Hepatocyte (in vitro differentiated cells): ENCODE results near the gene PRIMA1. TPM values are rescaled to one million over a fixed set of nuclear protein-coding genes. Genes with fewer than 3 reads are reported as not detected.

ENCODE experiments used
- DNase-seq: peaks from one replicate; pipeline ENCODE4 v3.0.0-alpha.2; 2016; ENCODE audit warnings: low spot score
- H2AFZ ChIP-seq: fragments of 200-600 bp; sonication (generic); 2 replicates; pipeline ENCODE4 v1.6.0; 2016; ENCODE audit warnings: antibody characterized with exemption, mild to moderate bottlenecking
- H3K27ac ChIP-seq: fragments of 200-600 bp; sonication (generic); 2 replicates; pipeline ENCODE4 v1.5.1; 2016; ENCODE audit warnings: mild to moderate bottlenecking
- H3K27me3 ChIP-seq: fragments of 200-600 bp; sonication (generic); 2 replicates; pipeline ENCODE4 v1.6.1; 2016
- H3K36me3 ChIP-seq: fragments of 200-600 bp; sonication (generic); replicated peaks from 2 replicates; pipeline ENCODE4 v1.5.1; 2016; ENCODE audit warnings: low read depth; ENCODE audit not compliant: insufficient read depth
- H3K4me1 ChIP-seq: fragments of 200-600 bp; sonication (generic); 2 replicates; pipeline ENCODE4 v1.5.1; 2016; ENCODE audit warnings: mild to moderate bottlenecking, moderate library complexity; ENCODE audit not compliant: insufficient read depth
- H3K4me2 ChIP-seq: fragments of 200-600 bp; sonication (generic); 2 replicates; pipeline ENCODE4 v1.6.0; 2016
- H3K4me3 ChIP-seq: fragments of 200-600 bp; sonication (generic); 2 replicates; pipeline ENCODE4 v1.5.1; 2016; ENCODE audit warnings: mild to moderate bottlenecking
- H3K79me2 ChIP-seq: fragments of 200-600 bp; sonication (generic); 2 replicates; pipeline ENCODE4 v1.6.0; 2017; ENCODE audit warnings: mild to moderate bottlenecking
- H3K9me2 ChIP-seq: fragments of 200-600 bp; sonication (generic); replicated peaks from 2 replicates; pipeline ENCODE4 v1.6.0; 2017; ENCODE audit warnings: mild to moderate bottlenecking; ENCODE audit not compliant: insufficient read depth
- H3K9me3 ChIP-seq: fragments of 200-600 bp; sonication (generic); 2 replicates; pipeline ENCODE4 v1.5.1; 2016; ENCODE audit warnings: low read depth, mild to moderate bottlenecking
- H4K20me1 ChIP-seq: fragments of 200-600 bp; sonication (generic); 2 replicates; pipeline ENCODE4 v1.6.0; 2016; ENCODE audit warnings: mild to moderate bottlenecking; ENCODE audit not compliant: insufficient read depth, poor library complexity, severe bottlenecking
- CTCF ChIP-seq: fragments of 200-600 bp; sonication (generic); IDR thresholded peaks from 2 replicates; pipeline ENCODE4 v1.5.1; 2016; ENCODE audit warnings: antibody characterized with exemption, mild to moderate bottlenecking; ENCODE audit not compliant: poor library complexity
- EZH2 ChIP-seq: fragments of 200-600 bp; sonication (generic); IDR thresholded peaks from 2 replicates; pipeline ENCODE4 v1.6.1; 2016; ENCODE audit warnings: antibody characterized with exemption, mild to moderate bottlenecking, borderline replicate concordance
- EZH2phosphoT487 ChIP-seq: fragments of 200-600 bp; sonication (generic); IDR thresholded peaks from one replicate; pipeline ENCODE4 v1.6.1; 2018; ENCODE audit warnings: antibody characterized with exemption, mild to moderate bottlenecking, low read depth, moderate library complexity; ENCODE audit not compliant: unreplicated experiment, severe bottlenecking
- WGBS: methylation state at CpG from one replicate; pipeline ENCODE4 v1.1.6; 2016; ENCODE audit warnings: low lambda C conversion rate; ENCODE audit errors: missing lambda C conversion rate; 5-methylcytosine and 5-hydroxymethylcytosine counted together
- polyA plus RNA-seq: library from polyadenylated mRNA; unstranded; fragments of >200 nt; fragmentation: Nextera tagmentation; extraction: Ambion mirVana; gene quantifications from 2 replicates; pipeline ENCODE4 v1.2.1, GENCODE V29; 2016
- total RNA-seq: library from RNA; depleted of rRNA; stranded (reverse); fragments of >200 nt; gene quantifications from 2 replicates; pipeline ENCODE4 v1.2.3, GENCODE V29; 2014

Gene PRIMA1
- total and polyA plus RNA-seq, 2 experiments from 2014 or later: 1.5 to 1.9 TPM

GRCh38 chr14:93778856-93779629, 9.2 kb downstream of the PRIMA1 start:
- no peak for TF ChIP-seq EZH2phosphoT487
- no peak for TF ChIP-seq EZH2
- no peak for TF ChIP-seq CTCF
- no peak overlapping the region for H2AFZ ChIP-seq
- no peaks in the 10 kb centered on the region for H3K36me3 ChIP-seq
- H3K4me2 ChIP-seq: no peak overlapping the region
- no peak for DNase-seq
- no peak overlapping the region for H3K4me3 ChIP-seq
- no peak overlapping the region for H3K27ac ChIP-seq
- WGBS: 81% methylated on average over 10 of the region's 20 CpGs
- no peaks in the 10 kb centered on the region for H3K9me2 ChIP-seq
- no peaks in the 10 kb centered on the region for H3K4me1 ChIP-seq
- H4K20me1 ChIP-seq: no peaks in the 10 kb centered on the region
- no peaks in the 10 kb centered on the region for H3K27me3 ChIP-seq
- H3K79me2 ChIP-seq: no peaks in the 10 kb centered on the region
- H3K9me3 ChIP-seq: no peaks in the 10 kb centered on the region

GRCh38 chr14:93778453-93778852, 9.8 kb downstream of the PRIMA1 start:
- TF ChIP-seq EZH2phosphoT487 (no peak), EZH2 (no peak), CTCF (no peak)
- WGBS: 63% methylated on average over 8 of the region's 8 CpGs
- H3K79me2 ChIP-seq: no peaks in the 10 kb centered on the region
- H3K27me3 ChIP-seq: no peaks in the 10 kb centered on the region
- H3K4me2 ChIP-seq: no peak overlapping the region
- no peak overlapping the region for H3K4me3 ChIP-seq
- H3K4me1 ChIP-seq: no peaks in the 10 kb centered on the region
- DNase-seq: no peak
- no peaks in the 10 kb centered on the region for H3K9me3 ChIP-seq
- no peaks in the 10 kb centered on the region for H3K36me3 ChIP-seq
- no peak overlapping the region for H2AFZ ChIP-seq
- H4K20me1 ChIP-seq: no peaks in the 10 kb centered on the region
- H3K27ac ChIP-seq: no peak overlapping the region
- H3K9me2 ChIP-seq: no peaks in the 10 kb centered on the region

GRCh38 chr14:93775744-93776143, 12.5 kb downstream of the PRIMA1 start:
- H3K36me3 ChIP-seq: no peaks in the 10 kb centered on the region
- DNase-seq: no peak
- no peak overlapping the region for H3K4me2 ChIP-seq
- H3K27me3 ChIP-seq: no peaks in the 10 kb centered on the region
- TF ChIP-seq CTCF: no peak
- no peak overlapping the region for H3K27ac ChIP-seq
- no peaks in the 10 kb centered on the region for H3K79me2 ChIP-seq
- no peak overlapping the region for H3K4me3 ChIP-seq
- H2AFZ ChIP-seq: no peak overlapping the region
- no peaks in the 10 kb centered on the region for H4K20me1 ChIP-seq
- H3K9me3 ChIP-seq: no peaks in the 10 kb centered on the region
- H3K9me2 ChIP-seq: no peaks in the 10 kb centered on the region
- 91% methylated on average over 3 of the region's 3 CpGs for WGBS
- H3K4me1 ChIP-seq: no peaks in the 10 kb centered on the region
